K562 (cell line): ENCODE data around the gene PRKCB. TPM values are rescaled to one million over a fixed set of nuclear protein-coding genes. Genes with fewer than 3 reads are reported as not detected.
A peak's percentile ranks its signal among the peaks of the same experiment; 100 is the strongest.
"Not testable (repeated sequence)": the region's sequence is repeated elsewhere in the genome, so short reads cannot be mapped to it uniquely, and the experiment has no call there.

ENCODE experiments used
- ATAC-seq: fragments of 200-7000 bp; cut with Tn5 transposase; 3 replicates; pipeline ENCODE4 v1.9.1; 2020; ENCODE audit warnings: moderate library complexity
- BruUV-seq: library from RNA; stranded (reverse); fragments of 400-500 nt; replicated peaks from 2 replicates; lab custom pipeline; 2021; lab: Mats Ljungman, UMichigan
- CTCF ChIA-PET: fragments of 300-600 bp; formaldehyde crosslinking; extraction: SDS; loops from one replicate; lab custom pipeline; 2021; ENCODE audit warnings: low intra/inter-chr PET ratio; lab: Yijun Ruan, JAX
- POLR2A ChIA-PET: fragments of 300-600, 350-650 bp; sonication (Branson Sonifier 250); formaldehyde crosslinking; extraction: SDS; loops from one replicate; lab custom pipeline; 2021; ENCODE audit warnings: antibody characterized with exemption, inconsistent platforms; lab: Yijun Ruan, JAX
- DNase-seq, 4 experiments: peaks; one replicate each; pipeline versions ENCODE4 v3.0.0 to v3.0.0-alpha.2; 2011 to 2018; ENCODE audit warnings: low spot score in 3 of 4, mixed read lengths in 3 of 4; ENCODE audit errors: extremely low read depth in 1 of 4
- FAIRE-seq: peaks from 2 replicates; lab custom pipeline; 2011; peaks lifted over from hg19 to GRCh38; lab: Jason Lieb, UNC
- H2AFZ ChIP-seq: 2 replicates; pipeline ENCODE4 v1.6.0; 2011; ENCODE audit warnings: low read depth, low read length, control low read depth, inconsistent platforms
- H3K27ac ChIP-seq: fragments of 200-600 bp; 3 replicates; pipeline ENCODE4 v1.8.0; 2011; ENCODE audit warnings: low read depth, mild to moderate bottlenecking, control low read depth, inconsistent platforms, low read length, moderate library complexity, mixed read lengths; ENCODE audit errors: extremely low read depth
- H3K27me3 ChIP-seq, 2 experiments: fragments of 300-600 bp in 1 of 2; 2 replicates in 1 of 2; 3 replicates in 1 of 2; pipeline versions ENCODE4 v1.6.0 to v1.8.0; 2011; ENCODE audit warnings: inconsistent platforms in 2 of 2, low read length in 2 of 2, mild to moderate bottlenecking in 1 of 2, mixed read lengths in 1 of 2, moderate library complexity in 1 of 2; ENCODE audit not compliant: control insufficient read depth in 2 of 2, insufficient read depth in 2 of 2
- H3K36me3 ChIP-seq: fragments of 300-600 bp; 3 replicates; pipeline ENCODE4 v1.8.0; 2011; ENCODE audit warnings: mild to moderate bottlenecking, low read length, inconsistent platforms; ENCODE audit not compliant: control insufficient read depth, insufficient read depth
- H3K4me1 ChIP-seq, 2 experiments: fragments of 200-600 bp in 1 of 2; replicated peaks in 1 of 2; 2 replicates in 1 of 2; 3 replicates in 1 of 2; pipeline versions ENCODE4 v1.5.1 to v1.8.0; 2011; ENCODE audit warnings: inconsistent platforms in 2 of 2, low read length in 2 of 2, mild to moderate bottlenecking in 1 of 2, mixed read lengths in 1 of 2, moderate library complexity in 1 of 2; ENCODE audit not compliant: control insufficient read depth in 2 of 2, insufficient read depth in 2 of 2
- H3K4me2 ChIP-seq: 2 replicates; pipeline ENCODE4 v1.6.1; 2011; ENCODE audit warnings: low read length, control low read depth, inconsistent platforms, mixed read lengths; ENCODE audit not compliant: insufficient read depth
- H3K4me3 ChIP-seq: fragments of 200-600 bp; sonication (generic), shearing (Covaris generic); 2 replicates; pipeline ENCODE4 v1.5.1; 2016; ENCODE audit warnings: control low read depth, inconsistent platforms
- H3K79me2 ChIP-seq: fragments of 200-600 bp; 3 replicates; pipeline ENCODE4 v1.8.0; 2011; ENCODE audit warnings: low read length, inconsistent platforms; ENCODE audit not compliant: control insufficient read depth, insufficient read depth
- H3K9ac ChIP-seq, 2 experiments: 2 replicates each; pipeline versions ENCODE4 v1.6.0 to v1.6.1; 2011; ENCODE audit warnings: low read depth in 2 of 2, low read length in 2 of 2, control low read depth in 1 of 2, inconsistent platforms in 1 of 2, mild to moderate bottlenecking in 1 of 2, mixed read lengths in 1 of 2; ENCODE audit not compliant: insufficient read depth in 1 of 2
- H3K9me1 ChIP-seq: one replicate; pipeline ENCODE4 v1.6.0; 2011; ENCODE audit warnings: inconsistent platforms, mild to moderate bottlenecking, low read length, moderate library complexity; ENCODE audit not compliant: control insufficient read depth, insufficient read depth
- H3K9me3 ChIP-seq: replicated peaks from 2 replicates; pipeline ENCODE4 v1.5.1; 2011; ENCODE audit warnings: low read depth, low read length, inconsistent platforms; ENCODE audit not compliant: control insufficient read depth, insufficient read depth
- H4K20me1 ChIP-seq: replicated peaks from 2 replicates; pipeline ENCODE4 v1.6.1; 2011; ENCODE audit warnings: low read length, inconsistent platforms, mixed read lengths; ENCODE audit not compliant: control insufficient read depth, insufficient read depth
- BCOR ChIP-seq: fragments of 450-650 bp; IDR thresholded peaks from 2 replicates; pipeline ENCODE4 v1.6.1; 2016
- CHD1 ChIP-seq: fragments of 200-600 bp; sonication (generic); IDR thresholded peaks from one replicate; pipeline ENCODE4 v1.6.1; 2012; ENCODE audit warnings: mild to moderate bottlenecking, moderate library complexity, low read length, inconsistent platforms
- DACH1 ChIP-seq: fragments of 450-650 bp; IDR thresholded peaks from 2 replicates; pipeline ENCODE4 v1.6.1; 2018; ENCODE audit not compliant: partially characterized antibody
- KDM1A ChIP-seq, 2 experiments: fragments of 450-650 bp; IDR thresholded peaks; 2 replicates each; pipeline ENCODE4 v1.6.1; 2016; ENCODE audit warnings: mild to moderate bottlenecking in 2 of 2
- RBM25 ChIP-seq: fragments of 200-400 bp; formaldehyde crosslinking; IDR thresholded peaks from 2 replicates; pipeline ENCODE4 v1.6.1; 2018; ENCODE audit warnings: low read length, low read depth, moderate library complexity; ENCODE audit not compliant: severe bottlenecking
- ZBTB33 ChIP-seq: sonication (generic); formaldehyde crosslinking; IDR thresholded peaks from 2 replicates; pipeline ENCODE4 v1.8.1; 2023; ENCODE audit warnings: mild to moderate bottlenecking, missing genetic modification reagents
- ZFP36 ChIP-seq: fragments of 150-350 bp; IDR thresholded peaks from 2 replicates; pipeline ENCODE4 v1.6.1; 2018; ENCODE audit warnings: low read length, low read depth; ENCODE audit not compliant: partially characterized antibody
- WGBS: fragments of 100-300 bp; shearing (Covaris generic); methylation state at CpG from one replicate; pipeline ENCODE4 v1.1.6; 2016; ENCODE audit warnings: low coverage, mixed read lengths; ENCODE audit not compliant: insufficient coverage; ENCODE audit errors: missing lambda C conversion rate; 5-methylcytosine and 5-hydroxymethylcytosine counted together
- in situ Hi-C: fragments of 300-500 bp; cut with MboI; formaldehyde crosslinking; loops from 4 replicates; pipeline ENCODE4 v1.15.0; 2018; ENCODE audit warnings: inconsistent platforms, mixed read lengths
- intact Hi-C: fragments of 100-400 bp; cut with micrococcal nuclease; formaldehyde crosslinking; loops from 2 replicates; pipeline ENCODE4 v1.14.2; 2022
- polyA plus RNA-seq, 8 experiments: library from polyadenylated mRNA; depleted of rRNA in 4 of 8; stranded (reverse) in 5 of 8; unstranded in 3 of 8; fragments of >200 nt; fragmentation: Nextera tagmentation in 2 of 8; fragmentation: Illumina TruSeq in 1 of 8; extraction: Ambion mirVana in 2 of 8; extraction: Trizol in 1 of 8; gene quantifications; 2 replicates each; pipeline versions ENCODE4 v1.2.1 to v1.2.3, GENCODE V29; 2011 to 2014; ENCODE audit warnings: inconsistent platforms in 1 of 8, missing spikeins in 1 of 8
- total RNA-seq, 7 experiments: library from RNA; depleted of rRNA in 6 of 7; stranded (reverse); fragments of >200 nt in 6 of 7; fragmentation: Illumina TruSeq in 2 of 7; extraction: Trizol in 2 of 7; gene quantifications; 2 replicates each; pipeline versions ENCODE4 v1.2.1 to v1.2.3, GENCODE V29; 2011 to 2021; ENCODE audit warnings: low replicate concordance in 1 of 7

Gene PRKCB
- total and polyA plus RNA-seq, 9 of the 15 experiments (the other 6 are each of a cell fraction or from before 2014, with no cell fraction given) = 49.9 to 276 (median 148) TPM

- H4K20me1 ChIP-seq, CTCF ChIA-PET, BruUV-seq, DNase-seq, ATAC-seq, H3K9me1 ChIP-seq, H2AFZ ChIP-seq, H3K4me3 ChIP-seq, H3K9me3 ChIP-seq, FAIRE-seq, H3K9ac ChIP-seq, H3K4me2 ChIP-seq, H3K27me3 ChIP-seq, H3K27ac ChIP-seq, H3K4me1 ChIP-seq: not testable (repeated sequence)
- intact Hi-C loops (loop anchor here (5.0 to 10.0 kb wide), 3 partner anchors 113 to 280 kb away; no protein-coding TSS in a partner anchor), in situ Hi-C loops (loop anchor here (5.0 kb wide), 1 partner anchor 213 kb away; no protein-coding TSS in a partner anchor)
- TF ChIP-seq RBM25 (peak; percentile 82), ZFP36 (peak; percentile 77), KDM1A (IDR thresholded peaks at IDR 0.05) (peak in 1 of 2 experiments; percentile 52; a peak in 2 of 4 replicates), BCOR (peak; percentile 86)
- peaks cover 39% of the 10 kb centered on the region for H3K79me2 ChIP-seq
- 81% methylated on average over 7 of the region's 7 CpGs for WGBS
- H3K36me3 ChIP-seq = peaks cover 62% of the 10 kb centered on the region; the same call in 2 of the 3 replicates
- POLR2A ChIA-PET = interaction anchor here (0.6 to 1.3 kb wide), 3 partner anchors 10 to 24 kb away, joined by 3 to 4 read pairs (median 4); no protein-coding TSS in a partner anchor
Observed at GRCh38 chr16:24014955-24015354, 179.2 kb downstream of the PRKCB start.

DNA sequence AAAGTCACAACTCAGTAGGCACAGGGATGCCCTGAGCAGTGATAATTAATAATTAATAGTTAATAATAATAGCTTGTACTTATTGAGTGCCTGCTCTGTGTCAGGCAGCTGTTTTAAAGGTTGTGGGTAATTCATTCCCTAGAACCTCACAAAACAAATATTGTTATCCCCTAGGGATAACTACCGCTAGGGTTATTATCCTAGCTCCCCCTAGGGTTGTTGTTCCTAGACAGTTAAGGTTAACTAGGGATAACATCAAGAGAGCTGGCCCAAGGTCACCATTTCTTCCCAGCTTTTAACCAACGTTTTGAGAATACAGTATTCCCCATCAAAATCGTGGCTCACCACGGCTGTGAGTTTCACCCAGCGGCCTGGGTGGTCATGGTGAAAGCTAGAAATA, 180.1 kb downstream of the PRKCB start:
- FAIRE-seq (no peak), ATAC-seq (no peak), DNase-seq (peak in 1 of 4 experiments; percentile 25)
- in situ Hi-C loops = no loop called here
- Histone ChIP-seq H3K4me1 (no peaks in the 10 kb centered on the region), H3K9me3 (no peaks in the 10 kb centered on the region), H3K79me2 (peaks cover 31% of the 10 kb centered on the region), H4K20me1 (no peaks in the 10 kb centered on the region), H3K27ac (no peak overlapping the region), H3K36me3 (peaks cover 55% of the 10 kb centered on the region; the same call in 2 of the 3 replicates), H2AFZ (no peak overlapping the region), H3K4me3 (no peak overlapping the region), H3K27me3 (no peaks in the 10 kb centered on the region), H3K4me2 (no peak overlapping the region), H3K9me1 (no peaks in the 10 kb centered on the region), H3K9ac (no peak overlapping the region)
- CTCF ChIA-PET = no interaction called here
- WGBS = 70% methylated on average over 5 of the region's 5 CpGs
- TF ChIP-seq DACH1 (peak; percentile 69), ZBTB33 (CRISPR knock-in tag) (0 out of 2 replicates have a peak, but pooled peaks have one; percentile 49), CHD1 (no peak)
- no TSS peak for BruUV-seq
- intact Hi-C loops = loop anchor here (10.0 kb wide), 1 partner anchor 281 kb away; no protein-coding TSS in a partner anchor
- POLR2A ChIA-PET = interaction anchor here (0.6 to 1.7 kb wide), 3 partner anchors 11 to 724 kb away, joined by 3 to 6 read pairs (median 4); no protein-coding TSS in a partner anchor
